MCF 10A (cell line): Measurements from ENCODE around the gene CCDC136. TPM values are rescaled to one million over a fixed set of nuclear protein-coding genes. Genes with fewer than 3 reads are reported as not detected.

Experiments used
- BruUV-seq: library from RNA; stranded (reverse); fragments of 400-500 nt; replicated peaks from 2 replicates; lab custom pipeline; 2021; lab: Mats Ljungman, UMichigan
- CTCF ChIA-PET: fragments of 300-600 bp; sonication (Branson Sonifier 250); formaldehyde crosslinking; extraction: SDS; loops from one replicate; lab custom pipeline; 2021; ENCODE audit warnings: antibody characterized with exemption, inconsistent platforms; lab: Yijun Ruan, JAX
- POLR2A ChIA-PET: fragments of 300-600, 350-650 bp; sonication (Branson Sonifier 250); formaldehyde crosslinking; extraction: SDS; loops from one replicate; lab custom pipeline; 2020; ENCODE audit warnings: antibody characterized with exemption, inconsistent platforms; lab: Yijun Ruan, JAX
- DNase-seq: peaks from one replicate; pipeline ENCODE4 v3.0.0-alpha.2; 2018; ENCODE audit not compliant: unreplicated experiment
- H3K27ac Mint-ChIP-seq: one replicate; pipeline ENCODE4 v1.8.0; 2022; ENCODE audit warnings: mild to moderate bottlenecking, low read depth, mixed read lengths; ENCODE audit not compliant: unreplicated experiment
- H3K27me3 Mint-ChIP-seq: one replicate; pipeline ENCODE4 v1.8.0; 2022; ENCODE audit warnings: mixed read lengths; ENCODE audit not compliant: insufficient read depth, unreplicated experiment
- H3K36me3 Mint-ChIP-seq: one replicate; pipeline ENCODE4 v1.8.0; 2022; ENCODE audit warnings: mild to moderate bottlenecking, moderate library complexity, mixed read lengths; ENCODE audit not compliant: insufficient read depth, unreplicated experiment
- H3K4me1 Mint-ChIP-seq: one replicate; pipeline ENCODE4 v1.8.0; 2022; ENCODE audit warnings: mixed read lengths; ENCODE audit not compliant: insufficient read depth, unreplicated experiment
- H3K4me3 Mint-ChIP-seq: one replicate; pipeline ENCODE4 v1.8.0; 2022; ENCODE audit warnings: mild to moderate bottlenecking, moderate library complexity, mixed read lengths; ENCODE audit not compliant: unreplicated experiment
- H3K9me3 Mint-ChIP-seq: one replicate; pipeline ENCODE4 v1.8.0; 2022; ENCODE audit warnings: mixed read lengths; ENCODE audit not compliant: unreplicated experiment
- CTCF ChIP-seq: fragments of 200-600 bp; IDR thresholded peaks from one replicate; pipeline ENCODE4 v1.8.0; 2022; ENCODE audit warnings: antibody characterized with exemption, mild to moderate bottlenecking; ENCODE audit not compliant: unreplicated experiment
- intact Hi-C: fragments of 100-400 bp; cut with micrococcal nuclease; formaldehyde crosslinking; loops from 2 replicates; pipeline ENCODE4 v1.14.1; 2022
- total RNA-seq: library from RNA; stranded (reverse); gene quantifications from 2 replicates; pipeline ENCODE4 v1.2.3, GENCODE V29; 2022

Gene CCDC136
- total RNA-seq, 1 experiment from 2014 or later, result 3.5 TPM

GRCh38 chr7:128794020-128794419 lies 2.3 kb downstream of the CCDC136 start:
- Mint-ChIP-seq H3K9me3 (no peaks in the 10 kb centered on the region), H3K36me3 (no peaks in the 10 kb centered on the region), H3K4me1 (no peaks in the 10 kb centered on the region), H3K27me3 (peaks cover 14% of the 10 kb centered on the region), H3K4me3 (no peak overlapping the region), H3K27ac (no peak overlapping the region)
- POLR2A ChIA-PET, result no interaction called here
- no TSS peak for BruUV-seq
- CTCF ChIA-PET, result no interaction called here
- TF ChIP-seq CTCF, result no peak
- intact Hi-C loops, result no loop called here
- no peak for DNase-seq

DNA sequence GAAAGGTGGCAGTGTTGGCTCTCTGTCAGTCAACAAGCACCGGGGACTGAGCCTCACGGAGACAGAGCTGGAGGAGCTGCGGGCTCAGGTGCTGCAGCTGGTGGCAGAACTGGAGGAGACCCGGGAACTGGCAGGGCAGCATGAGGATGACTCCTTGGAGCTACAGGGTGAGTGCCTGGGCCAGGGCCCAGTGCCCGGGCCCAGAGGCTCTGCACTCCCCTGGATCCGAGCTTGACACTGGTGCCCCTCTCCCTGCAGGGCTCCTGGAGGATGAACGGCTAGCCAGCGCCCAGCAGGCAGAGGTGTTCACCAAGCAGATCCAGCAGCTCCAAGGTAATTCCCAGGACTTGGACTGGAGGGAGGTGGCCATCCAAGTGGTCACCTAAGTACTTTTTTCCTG lies 2.7 kb downstream of the CCDC136 start:
- no peak overlapping the region for H3K4me3 Mint-ChIP-seq
- ChIA-PET CTCF (no interaction called here), POLR2A (interaction anchor here (1.2 kb wide), 1 partner anchor 69 kb away, joined by 3 read pairs; the partner anchor contains the start of gene ATP6V1F)
- peaks cover 10% of the 10 kb centered on the region for H3K27me3 Mint-ChIP-seq
- intact Hi-C loops, result no loop called here
- no peaks in the 10 kb centered on the region for H3K36me3 Mint-ChIP-seq
- H3K27ac Mint-ChIP-seq, result no peak overlapping the region
- TF ChIP-seq CTCF, result no peak
- DNase-seq, result no peak
- BruUV-seq, result no TSS peak
- H3K9me3 Mint-ChIP-seq, result no peaks in the 10 kb centered on the region
- H3K4me1 Mint-ChIP-seq, result no peaks in the 10 kb centered on the region

DNA sequence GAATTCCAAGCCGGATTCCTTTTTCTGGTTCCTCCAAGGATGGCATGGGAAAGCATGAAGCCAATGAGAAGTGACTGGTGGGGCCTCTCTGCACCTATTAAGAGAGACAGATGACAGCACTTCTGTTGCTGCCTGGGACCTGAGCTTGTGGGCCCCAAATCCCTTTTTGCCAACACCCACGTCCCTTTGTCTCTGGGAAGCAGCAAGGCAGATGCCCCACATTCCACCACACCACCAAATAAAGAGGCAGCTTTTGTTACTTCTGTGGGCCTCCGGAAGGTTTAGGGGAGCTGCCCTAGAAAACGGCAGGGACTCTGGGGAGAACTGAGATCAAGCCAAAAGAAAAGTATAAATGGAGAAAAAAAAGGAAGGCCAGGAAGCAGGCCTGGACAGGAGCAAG lies 3.4 kb downstream of the CCDC136 start:
- Mint-ChIP-seq H3K4me3 (no peak overlapping the region), H3K9me3 (no peaks in the 10 kb centered on the region), H3K4me1 (no peaks in the 10 kb centered on the region), H3K27ac (no peak overlapping the region), H3K36me3 (no peaks in the 10 kb centered on the region), H3K27me3 (peaks cover 3% of the 10 kb centered on the region)
- ChIA-PET POLR2A (interaction anchor here (1.2 kb wide), 1 partner anchor 68 kb away, joined by 3 read pairs; the partner anchor contains the start of gene ATP6V1F), CTCF (interaction anchor here (0.6 kb wide), 1 partner anchor 13 kb away, joined by 3 read pairs; no protein-coding TSS in a partner anchor)
- BruUV-seq, result no TSS peak
- no peak for DNase-seq
- TF ChIP-seq CTCF, result no peak
- intact Hi-C loops, result no loop called here

DNA sequence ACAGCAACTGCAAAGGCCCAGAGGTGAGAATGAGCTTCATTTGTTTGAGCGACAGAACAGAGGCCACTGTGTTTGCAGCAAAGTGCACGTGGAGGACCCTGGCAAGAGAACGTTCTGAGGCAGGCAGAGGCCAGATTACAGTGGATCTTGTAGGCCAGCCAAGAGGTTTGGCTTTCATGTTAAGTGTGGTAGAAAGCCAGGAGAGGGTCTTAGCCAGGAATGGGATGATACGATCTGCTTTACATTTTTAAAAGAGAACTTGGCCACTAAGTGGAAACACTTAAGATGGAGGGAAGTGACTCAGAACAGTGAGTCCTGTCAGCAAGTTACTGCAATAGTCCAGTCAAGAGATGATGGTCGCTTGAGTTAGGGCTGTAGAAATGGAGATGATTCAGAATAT lies 4.6 kb downstream of the CCDC136 start:
- H3K27me3 Mint-ChIP-seq, result no peaks in the 10 kb centered on the region
- ChIA-PET CTCF (no interaction called here), POLR2A (interaction anchor here (0.6 kb wide), 1 partner anchor 55 kb away, joined by 3 read pairs; no protein-coding TSS in a partner anchor)
- TF ChIP-seq CTCF, result no peak
- no peak overlapping the region for H3K27ac Mint-ChIP-seq
- no peak for DNase-seq
- no TSS peak for BruUV-seq
- no peaks in the 10 kb centered on the region for H3K4me1 Mint-ChIP-seq
- no peaks in the 10 kb centered on the region for H3K9me3 Mint-ChIP-seq
- H3K36me3 Mint-ChIP-seq, result no peaks in the 10 kb centered on the region
- intact Hi-C loops, result no loop called here
- H3K4me3 Mint-ChIP-seq, result no peak overlapping the region
